Hepatic stellate cell (primary cell): ENCODE results near the gene LRRC27.

Source experiments
- DNase-seq: peaks from one replicate; pipeline ENCODE4 v3.0.0; 2011; ENCODE audit warnings: low spot score

Gene LRRC27

GRCh38 chr10:132357286-132358058, 25.5 kb downstream of the LRRC27 start:
- no peak for DNase-seq

GRCh38 chr10:132359305-132360040, 27.5 kb downstream of the LRRC27 start:
- DNase-seq, result no peak

- no peak for DNase-seq
Measured at GRCh38 chr10:132360766-132361447, 28.9 kb downstream of the LRRC27 start.

GRCh38 chr10:132361581-132362101, 29.6 kb downstream of the LRRC27 start:
- no peak for DNase-seq

GRCh38 chr10:132362151-132362611, 30.2 kb downstream of the LRRC27 start:
- DNase-seq, result no peak

- DNase-seq, result no peak
Measured at GRCh38 chr10:132363376-132363775, 31.4 kb downstream of the LRRC27 start.

- DNase-seq, result no peak
Measured at GRCh38 chr10:132363921-132364593, 32.1 kb downstream of the LRRC27 start.

GRCh38 chr10:132364594-132364970, 32.6 kb downstream of the LRRC27 start:
- DNase-seq, result no peak

GRCh38 chr10:132365102-132365501, 33.1 kb downstream of the LRRC27 start:
- no peak for DNase-seq

GRCh38 chr10:132366006-132366405, 34.0 kb downstream of the LRRC27 start:
- no peak for DNase-seq

GRCh38 chr10:132366499-132366898, 34.5 kb downstream of the LRRC27 start:
- DNase-seq, result no peak

- DNase-seq, result no peak
Measured at GRCh38 chr10:132368391-132368790, 36.4 kb downstream of the LRRC27 start.

GRCh38 chr10:132368881-132369635, 37.1 kb downstream of the LRRC27 start:
- peak; percentile 55 for DNase-seq

- no peak for DNase-seq
Measured at GRCh38 chr10:132369636-132370185, 37.7 kb downstream of the LRRC27 start.

GRCh38 chr10:132370426-132371340, 38.7 kb downstream of the LRRC27 start:
- no peak for DNase-seq

GRCh38 chr10:132371641-132372081, 39.7 kb downstream of the LRRC27 start:
- DNase-seq, result no peak

GRCh38 chr10:132372516-132373095, 40.6 kb downstream of the LRRC27 start:
- DNase-seq, result no peak

- DNase-seq, result no peak
Measured at GRCh38 chr10:132373241-132373955, 41.4 kb downstream of the LRRC27 start.

- DNase-seq, result no peak
Measured at GRCh38 chr10:132374176-132374575, 42.2 kb downstream of the LRRC27 start.
